ENCODE measurements around the gene MAP1LC3A. TPM values are rescaled to one million over a fixed set of nuclear protein-coding genes. Genes with fewer than 3 reads are reported as not detected.

MAP1LC3A gene
- total RNA-seq, 1 donor from 2014 or later: 120 TPM

GRCh38 chr20:34522969-34523871 lies 35.3 kb upstream of the MAP1LC3A start:
- Mint-ChIP-seq H3K9me3 (ENCODE audit: low read depth) (no peaks in the 10 kb centered on the region), H3K4me1 (ENCODE audit: low read depth) (peaks cover 74% of the 10 kb centered on the region), H3K27me3 (ENCODE audit: low read depth) (no peaks in the 10 kb centered on the region), H3K4me3 (ENCODE audit: unreplicated experiment) (peak overlapping the region; percentile 56), H3K36me3 (ENCODE audit: low read depth) (peaks cover 16% of the 10 kb centered on the region), H3K27ac (ENCODE audit: unreplicated experiment) (peak overlapping the region; percentile 99)
- DNase-seq (ENCODE audit: low spot score): no peak
- peak; percentile 85 for TF ChIP-seq CTCF (IDR thresholded peaks at IDR 0.05)

GRCh38 chr20:34524426-34524825 lies 34.1 kb upstream of the MAP1LC3A start:
- DNase-seq (ENCODE audit: low spot score): no peak
- Mint-ChIP-seq H3K9me3 (ENCODE audit: low read depth) (no peaks in the 10 kb centered on the region), H3K27ac (ENCODE audit: unreplicated experiment) (peak overlapping the region; percentile 99), H3K36me3 (ENCODE audit: low read depth) (peaks cover 25% of the 10 kb centered on the region), H3K4me1 (ENCODE audit: low read depth) (peaks cover 70% of the 10 kb centered on the region), H3K4me3 (ENCODE audit: unreplicated experiment) (no peak overlapping the region), H3K27me3 (ENCODE audit: low read depth) (no peaks in the 10 kb centered on the region)
- TF ChIP-seq CTCF (IDR thresholded peaks at IDR 0.05): no peak

- no peaks in the 10 kb centered on the region for H3K27me3 Mint-ChIP-seq (ENCODE audit: low read depth)
- peak overlapping the region; percentile 37 for H3K4me3 Mint-ChIP-seq (ENCODE audit: unreplicated experiment)
- H3K9me3 Mint-ChIP-seq (ENCODE audit: low read depth): no peaks in the 10 kb centered on the region
- TF ChIP-seq CTCF (IDR thresholded peaks at IDR 0.05): no peak
- peaks cover 27% of the 10 kb centered on the region for H3K36me3 Mint-ChIP-seq (ENCODE audit: low read depth)
- H3K4me1 Mint-ChIP-seq (ENCODE audit: low read depth): peaks cover 65% of the 10 kb centered on the region
- DNase-seq (ENCODE audit: low spot score): no peak
- peak overlapping the region; percentile 99 for H3K27ac Mint-ChIP-seq (ENCODE audit: unreplicated experiment)
These were observed 33.2 kb upstream of the MAP1LC3A start for GRCh38 chr20:34525342-34525708.

GRCh38 chr20:34525709-34526416 lies 32.7 kb upstream of the MAP1LC3A start:
- Mint-ChIP-seq H3K27me3 (ENCODE audit: low read depth) (no peaks in the 10 kb centered on the region), H3K9me3 (ENCODE audit: low read depth) (no peaks in the 10 kb centered on the region), H3K36me3 (ENCODE audit: low read depth) (peaks cover 30% of the 10 kb centered on the region), H3K27ac (ENCODE audit: unreplicated experiment) (peak overlapping the region; percentile 99), H3K4me3 (ENCODE audit: unreplicated experiment) (peak overlapping the region; percentile 57), H3K4me1 (ENCODE audit: low read depth) (peaks cover 65% of the 10 kb centered on the region)
- DNase-seq (ENCODE audit: low spot score): no peak
- TF ChIP-seq CTCF (IDR thresholded peaks at IDR 0.05): no peak

GRCh38 chr20:34526466-34526865 lies 32.1 kb upstream of the MAP1LC3A start:
- H3K9me3 Mint-ChIP-seq (ENCODE audit: low read depth): no peaks in the 10 kb centered on the region
- no peaks in the 10 kb centered on the region for H3K27me3 Mint-ChIP-seq (ENCODE audit: low read depth)
- no peak for TF ChIP-seq CTCF (IDR thresholded peaks at IDR 0.05)
- DNase-seq (ENCODE audit: low spot score): no peak
- H3K27ac Mint-ChIP-seq (ENCODE audit: unreplicated experiment): peak overlapping the region; percentile 99
- H3K36me3 Mint-ChIP-seq (ENCODE audit: low read depth): peaks cover 33% of the 10 kb centered on the region
- H3K4me3 Mint-ChIP-seq (ENCODE audit: unreplicated experiment): no peak overlapping the region
- H3K4me1 Mint-ChIP-seq (ENCODE audit: low read depth): peaks cover 65% of the 10 kb centered on the region
